ENCODE measurements around the gene MYORG.

GRCh38 chr9:34413231-34413852, 36.6 kb upstream of the MYORG start:
- TF ChIP-seq, protein P1, sequence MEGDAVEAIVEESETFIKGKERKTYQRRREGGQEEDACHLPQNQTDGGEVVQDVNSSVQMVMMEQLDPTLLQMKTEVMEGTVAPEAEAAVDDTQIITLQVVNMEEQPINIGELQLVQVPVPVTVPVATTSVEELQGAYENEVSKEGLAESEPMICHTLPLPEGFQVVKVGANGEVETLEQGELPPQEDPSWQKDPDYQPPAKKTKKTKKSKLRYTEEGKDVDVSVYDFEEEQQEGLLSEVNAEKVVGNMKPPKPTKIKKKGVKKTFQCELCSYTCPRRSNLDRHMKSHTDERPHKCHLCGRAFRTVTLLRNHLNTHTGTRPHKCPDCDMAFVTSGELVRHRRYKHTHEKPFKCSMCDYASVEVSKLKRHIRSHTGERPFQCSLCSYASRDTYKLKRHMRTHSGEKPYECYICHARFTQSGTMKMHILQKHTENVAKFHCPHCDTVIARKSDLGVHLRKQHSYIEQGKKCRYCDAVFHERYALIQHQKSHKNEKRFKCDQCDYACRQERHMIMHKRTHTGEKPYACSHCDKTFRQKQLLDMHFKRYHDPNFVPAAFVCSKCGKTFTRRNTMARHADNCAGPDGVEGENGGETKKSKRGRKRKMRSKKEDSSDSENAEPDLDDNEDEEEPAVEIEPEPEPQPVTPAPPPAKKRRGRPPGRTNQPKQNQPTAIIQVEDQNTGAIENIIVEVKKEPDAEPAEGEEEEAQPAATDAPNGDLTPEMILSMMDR (IDR thresholded peaks at IDR 0.05 in 2 of 3, conservative IDR thresholded peaks at IDR 0.05 in 1 of 3; ENCODE audit: insufficient read depth in 2 of 3, low read depth in 1 of 3, low read length in 3 of 3), result no peak
- TF ChIP-seq PHF20 (IDR thresholded peaks at IDR 0.05; ENCODE audit: partially characterized antibody), result no peak
- no peak for TF ChIP-seq RBM25 (IDR thresholded peaks at IDR 0.05; ENCODE audit: low read depth, low read length, severe bottlenecking)
- TF ChIP-seq EGR1 (conservative IDR thresholded peaks at IDR 0.05), result no peak
- no peak for TF ChIP-seq SMAD3 (CRISPR knock-in tag; conservative IDR thresholded peaks at IDR 0.05)
- no peak for TF ChIP-seq EP300 (IDR thresholded peaks at IDR 0.05; ENCODE audit: low read length)
- no peak for TF ChIP-seq FOS (IDR thresholded peaks at IDR 0.05; ENCODE audit: extremely low read depth, insufficient read length)
- TF ChIP-seq SIN3B (IDR thresholded peaks at IDR 0.05; ENCODE audit: low read depth), result no peak
- no peak for TF ChIP-seq PCBP2 (IDR thresholded peaks at IDR 0.05; ENCODE audit: low read depth, low read length, poor library complexity, severe bottlenecking)
- no peak for TF ChIP-seq RNF2 (IDR thresholded peaks at IDR 0.05)
- TF ChIP-seq JUN (IDR thresholded peaks at IDR 0.05; ENCODE audit: borderline replicate concordance, low read depth, low read length), result no peak
- no peak for TF ChIP-seq JUN (CRISPR knock-in tag; IDR thresholded peaks at IDR 0.05; ENCODE audit: borderline replicate concordance)
- TF ChIP-seq SIN3A (IDR thresholded peaks at IDR 0.05; ENCODE audit: borderline replicate concordance in 2 of 2, control insufficient read depth in 1 of 2, low read depth in 2 of 2, low read length in 2 of 2), result no peak

Data from K562 (cell line).